WTC11 (cell line): ENCODE data around the gene CEP72. TPM values are rescaled to one million over a fixed set of nuclear protein-coding genes. Genes with fewer than 3 reads are reported as not detected.

ENCODE experiments used
- ATAC-seq: fragments of 200-7000 bp; cut with Tn5 transposase; 2 replicates; pipeline ENCODE4 v1.10.0; 2021; ENCODE audit warnings: mild to moderate bottlenecking, moderate library complexity
- CTCF ChIA-PET: fragments of 300-600 bp; sonication (Branson Sonifier 250); formaldehyde crosslinking; loops from one replicate; lab custom pipeline; 2021; ENCODE audit warnings: antibody characterized with exemption; lab: Charles Lee
- POLR2A ChIA-PET: fragments of 350-600 bp; sonication (Branson Sonifier 250); formaldehyde crosslinking; loops from one replicate; lab custom pipeline; 2021; ENCODE audit warnings: antibody characterized with exemption; lab: Charles Lee
- DNase-seq: peaks from one replicate; pipeline ENCODE4 v3.0.0; 2021; ENCODE audit warnings: low spot score
- H3K27ac Mint-ChIP-seq: 2 replicates; pipeline ENCODE4 v1.8.0; 2021; ENCODE audit warnings: mixed read lengths
- H3K27me3 Mint-ChIP-seq: 2 replicates; pipeline ENCODE4 v1.8.0; 2021; ENCODE audit warnings: low read depth, mild to moderate bottlenecking, moderate library complexity, mixed read lengths
- H3K36me3 Mint-ChIP-seq: 2 replicates; pipeline ENCODE4 v1.8.0; 2021; ENCODE audit warnings: mixed read lengths
- H3K4me1 Mint-ChIP-seq: 2 replicates; pipeline ENCODE4 v1.8.0; 2022; ENCODE audit warnings: mixed read lengths
- H3K4me3 Mint-ChIP-seq: 2 replicates; pipeline ENCODE4 v1.8.0; 2021; ENCODE audit warnings: mild to moderate bottlenecking, moderate library complexity, mixed read lengths
- H3K9me3 Mint-ChIP-seq: 2 replicates; pipeline ENCODE4 v1.8.0; 2021; ENCODE audit warnings: mixed read lengths
- CREM ChIP-seq: sonication (generic); formaldehyde crosslinking; IDR thresholded peaks from 2 replicates; pipeline ENCODE4 v1.8.1; 2022; ENCODE audit warnings: mild to moderate bottlenecking, missing genetic modification reagents, moderate library complexity
- E2F1 ChIP-seq: sonication (generic); formaldehyde crosslinking; IDR thresholded peaks from 2 replicates; pipeline ENCODE4 v1.8.0; 2022; ENCODE audit warnings: mild to moderate bottlenecking, missing genetic modification reagents
- ELF4 ChIP-seq: sonication (generic); formaldehyde crosslinking; IDR thresholded peaks from 2 replicates; pipeline ENCODE4 v1.8.1; 2022; ENCODE audit warnings: low read depth, mild to moderate bottlenecking, moderate library complexity, missing genetic modification reagents
- FOXP1 ChIP-seq: sonication (generic); formaldehyde crosslinking; IDR thresholded peaks from 2 replicates; pipeline ENCODE4 v1.8.0; 2022; ENCODE audit warnings: missing genetic modification reagents, mild to moderate bottlenecking, moderate library complexity, borderline replicate concordance
- FOXP4 ChIP-seq: sonication (generic); formaldehyde crosslinking; IDR thresholded peaks from 2 replicates; pipeline ENCODE4 v1.8.0; 2022; ENCODE audit warnings: mild to moderate bottlenecking, missing genetic modification reagents
- NFATC4 ChIP-seq: fragments of 250-450 bp; sonication (Bioruptor Pico); IDR thresholded peaks from 2 replicates; pipeline ENCODE4 v1.9.0; 2021; ENCODE audit warnings: mild to moderate bottlenecking
- NR1H2 ChIP-seq: sonication (generic); formaldehyde crosslinking; IDR thresholded peaks from 2 replicates; pipeline ENCODE4 v1.9.0; 2021; ENCODE audit warnings: mild to moderate bottlenecking, moderate library complexity, missing genetic modification reagents
- PRRX2 ChIP-seq: fragments of 250-450 bp; sonication (Bioruptor Pico); IDR thresholded peaks from 2 replicates; pipeline ENCODE4 v1.8.0; 2021; ENCODE audit warnings: mild to moderate bottlenecking
- RELA ChIP-seq: sonication (generic); formaldehyde crosslinking; IDR thresholded peaks from 2 replicates; pipeline ENCODE4 v1.8.1; 2022; ENCODE audit warnings: missing genetic modification reagents, mild to moderate bottlenecking, borderline replicate concordance
- TP53 ChIP-seq: sonication (generic); formaldehyde crosslinking; IDR thresholded peaks from 2 replicates; pipeline ENCODE4 v1.8.1; 2023; ENCODE audit warnings: mild to moderate bottlenecking, missing genetic modification reagents
- ZNF317 ChIP-seq: sonication (generic); formaldehyde crosslinking; IDR thresholded peaks from 2 replicates; pipeline ENCODE4 v1.8.1; 2023; ENCODE audit warnings: low read depth, mild to moderate bottlenecking, moderate library complexity, missing genetic modification reagents, borderline replicate concordance
- total RNA-seq: library from RNA; stranded (reverse); gene quantifications from 3 replicates; pipeline ENCODE4 v1.2.3, GENCODE V29; 2021
- TF ChIP-seq, protein P1 (sequence below): sonication (generic); formaldehyde crosslinking; IDR thresholded peaks from 2 replicates; pipeline ENCODE4 v1.8.0; 2022; ENCODE audit warnings: mild to moderate bottlenecking, missing genetic modification reagents
- TF ChIP-seq, protein P2 (sequence below): sonication (generic); formaldehyde crosslinking; IDR thresholded peaks from 2 replicates; pipeline ENCODE4 v1.8.0; 2023; ENCODE audit warnings: mild to moderate bottlenecking, missing genetic modification reagents
- TF ChIP-seq, protein P3 (sequence below): sonication (generic); formaldehyde crosslinking; IDR thresholded peaks from 2 replicates; pipeline ENCODE4 v1.8.1; 2022; ENCODE audit warnings: missing genetic modification reagents, borderline replicate concordance
- TF ChIP-seq, protein P4 (sequence below): fragments of 250-450 bp; sonication (Bioruptor Pico); IDR thresholded peaks from 2 replicates; pipeline ENCODE4 v1.9.0; 2021; ENCODE audit warnings: mild to moderate bottlenecking, borderline replicate concordance
- TF ChIP-seq, protein P5 (sequence below): sonication (generic); formaldehyde crosslinking; conservative IDR thresholded peaks from 2 replicates; pipeline ENCODE4 v1.8.1; 2023; ENCODE audit warnings: mild to moderate bottlenecking, low read depth, missing genetic modification reagents, moderate library complexity

CEP72 gene
- total RNA-seq, 1 experiment from 2014 or later: 26.6 TPM

DNA sequence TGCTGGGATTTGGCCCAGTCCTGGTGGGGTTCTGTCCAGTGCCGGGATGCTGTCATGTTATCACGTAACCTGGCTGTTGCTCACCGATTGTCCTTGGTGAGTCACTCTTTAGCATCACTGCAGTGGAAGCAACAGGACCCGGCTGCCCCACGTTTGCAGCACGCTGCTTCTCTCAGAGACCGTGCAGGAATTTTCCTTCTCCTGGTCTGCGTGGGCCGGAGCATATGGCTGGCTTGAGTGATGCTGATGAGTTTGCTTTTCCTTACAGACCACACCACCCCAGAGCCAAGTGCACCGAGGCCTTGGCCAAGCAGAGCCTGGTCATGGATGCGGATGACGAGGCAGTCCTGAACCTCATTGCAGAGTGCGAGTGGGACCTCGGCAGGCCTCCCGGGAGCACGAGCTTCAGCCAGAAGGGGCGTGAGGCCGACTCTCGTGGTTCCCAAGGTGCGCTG, 21.4 kb downstream of the CEP72 start:
- ATAC-seq (no peak), DNase-seq (no peak)
- Mint-ChIP-seq H3K36me3 (peaks cover 46% of the 10 kb centered on the region), H3K4me1 (no peaks in the 10 kb centered on the region), H3K27me3 (no peaks in the 10 kb centered on the region), H3K9me3 (no peaks in the 10 kb centered on the region), H3K27ac (no peak overlapping the region; the same call in 1 of the 2 replicates), H3K4me3 (no peak overlapping the region)
- ChIA-PET POLR2A (no interaction called here), CTCF (no interaction called here)
- no peak for TF ChIP-seq RELA (CRISPR knock-in tag)
- TF ChIP-seq NR1H2 (CRISPR knock-in tag): no peak
- TF ChIP-seq, protein P1, sequence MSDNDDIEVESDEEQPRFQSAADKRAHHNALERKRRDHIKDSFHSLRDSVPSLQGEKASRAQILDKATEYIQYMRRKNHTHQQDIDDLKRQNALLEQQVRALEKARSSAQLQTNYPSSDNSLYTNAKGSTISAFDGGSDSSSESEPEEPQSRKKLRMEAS (CRISPR knock-in tag): no peak
- TF ChIP-seq, protein P2, sequence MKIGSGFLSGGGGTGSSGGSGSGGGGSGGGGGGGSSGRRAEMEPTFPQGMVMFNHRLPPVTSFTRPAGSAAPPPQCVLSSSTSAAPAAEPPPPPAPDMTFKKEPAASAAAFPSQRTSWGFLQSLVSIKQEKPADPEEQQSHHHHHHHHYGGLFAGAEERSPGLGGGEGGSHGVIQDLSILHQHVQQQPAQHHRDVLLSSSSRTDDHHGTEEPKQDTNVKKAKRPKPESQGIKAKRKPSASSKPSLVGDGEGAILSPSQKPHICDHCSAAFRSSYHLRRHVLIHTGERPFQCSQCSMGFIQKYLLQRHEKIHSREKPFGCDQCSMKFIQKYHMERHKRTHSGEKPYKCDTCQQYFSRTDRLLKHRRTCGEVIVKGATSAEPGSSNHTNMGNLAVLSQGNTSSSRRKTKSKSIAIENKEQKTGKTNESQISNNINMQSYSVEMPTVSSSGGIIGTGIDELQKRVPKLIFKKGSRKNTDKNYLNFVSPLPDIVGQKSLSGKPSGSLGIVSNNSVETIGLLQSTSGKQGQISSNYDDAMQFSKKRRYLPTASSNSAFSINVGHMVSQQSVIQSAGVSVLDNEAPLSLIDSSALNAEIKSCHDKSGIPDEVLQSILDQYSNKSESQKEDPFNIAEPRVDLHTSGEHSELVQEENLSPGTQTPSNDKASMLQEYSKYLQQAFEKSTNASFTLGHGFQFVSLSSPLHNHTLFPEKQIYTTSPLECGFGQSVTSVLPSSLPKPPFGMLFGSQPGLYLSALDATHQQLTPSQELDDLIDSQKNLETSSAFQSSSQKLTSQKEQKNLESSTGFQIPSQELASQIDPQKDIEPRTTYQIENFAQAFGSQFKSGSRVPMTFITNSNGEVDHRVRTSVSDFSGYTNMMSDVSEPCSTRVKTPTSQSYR (CRISPR knock-in tag): no peak
- no peak for TF ChIP-seq CREM (CRISPR knock-in tag)
- TF ChIP-seq FOXP4: no peak
- TF ChIP-seq ZNF317 (CRISPR knock-in tag): no peak
- TF ChIP-seq, protein P3, sequence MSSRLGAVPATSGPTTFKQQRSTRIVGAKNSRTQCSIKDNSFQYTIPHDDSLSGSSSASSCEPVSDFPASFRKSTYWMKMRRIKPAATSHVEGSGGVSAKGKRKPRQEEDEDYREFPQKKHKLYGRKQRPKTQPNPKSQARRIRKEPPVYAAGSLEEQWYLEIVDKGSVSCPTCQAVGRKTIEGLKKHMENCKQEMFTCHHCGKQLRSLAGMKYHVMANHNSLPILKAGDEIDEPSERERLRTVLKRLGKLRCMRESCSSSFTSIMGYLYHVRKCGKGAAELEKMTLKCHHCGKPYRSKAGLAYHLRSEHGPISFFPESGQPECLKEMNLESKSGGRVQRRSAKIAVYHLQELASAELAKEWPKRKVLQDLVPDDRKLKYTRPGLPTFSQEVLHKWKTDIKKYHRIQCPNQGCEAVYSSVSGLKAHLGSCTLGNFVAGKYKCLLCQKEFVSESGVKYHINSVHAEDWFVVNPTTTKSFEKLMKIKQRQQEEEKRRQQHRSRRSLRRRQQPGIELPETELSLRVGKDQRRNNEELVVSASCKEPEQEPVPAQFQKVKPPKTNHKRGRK (CRISPR knock-in tag): no peak
- TF ChIP-seq, protein P4, sequence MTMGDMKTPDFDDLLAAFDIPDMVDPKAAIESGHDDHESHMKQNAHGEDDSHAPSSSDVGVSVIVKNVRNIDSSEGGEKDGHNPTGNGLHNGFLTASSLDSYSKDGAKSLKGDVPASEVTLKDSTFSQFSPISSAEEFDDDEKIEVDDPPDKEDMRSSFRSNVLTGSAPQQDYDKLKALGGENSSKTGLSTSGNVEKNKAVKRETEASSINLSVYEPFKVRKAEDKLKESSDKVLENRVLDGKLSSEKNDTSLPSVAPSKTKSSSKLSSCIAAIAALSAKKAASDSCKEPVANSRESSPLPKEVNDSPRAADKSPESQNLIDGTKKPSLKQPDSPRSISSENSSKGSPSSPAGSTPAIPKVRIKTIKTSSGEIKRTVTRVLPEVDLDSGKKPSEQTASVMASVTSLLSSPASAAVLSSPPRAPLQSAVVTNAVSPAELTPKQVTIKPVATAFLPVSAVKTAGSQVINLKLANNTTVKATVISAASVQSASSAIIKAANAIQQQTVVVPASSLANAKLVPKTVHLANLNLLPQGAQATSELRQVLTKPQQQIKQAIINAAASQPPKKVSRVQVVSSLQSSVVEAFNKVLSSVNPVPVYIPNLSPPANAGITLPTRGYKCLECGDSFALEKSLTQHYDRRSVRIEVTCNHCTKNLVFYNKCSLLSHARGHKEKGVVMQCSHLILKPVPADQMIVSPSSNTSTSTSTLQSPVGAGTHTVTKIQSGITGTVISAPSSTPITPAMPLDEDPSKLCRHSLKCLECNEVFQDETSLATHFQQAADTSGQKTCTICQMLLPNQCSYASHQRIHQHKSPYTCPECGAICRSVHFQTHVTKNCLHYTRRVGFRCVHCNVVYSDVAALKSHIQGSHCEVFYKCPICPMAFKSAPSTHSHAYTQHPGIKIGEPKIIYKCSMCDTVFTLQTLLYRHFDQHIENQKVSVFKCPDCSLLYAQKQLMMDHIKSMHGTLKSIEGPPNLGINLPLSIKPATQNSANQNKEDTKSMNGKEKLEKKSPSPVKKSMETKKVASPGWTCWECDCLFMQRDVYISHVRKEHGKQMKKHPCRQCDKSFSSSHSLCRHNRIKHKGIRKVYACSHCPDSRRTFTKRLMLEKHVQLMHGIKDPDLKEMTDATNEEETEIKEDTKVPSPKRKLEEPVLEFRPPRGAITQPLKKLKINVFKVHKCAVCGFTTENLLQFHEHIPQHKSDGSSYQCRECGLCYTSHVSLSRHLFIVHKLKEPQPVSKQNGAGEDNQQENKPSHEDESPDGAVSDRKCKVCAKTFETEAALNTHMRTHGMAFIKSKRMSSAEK: no peak

DNA sequence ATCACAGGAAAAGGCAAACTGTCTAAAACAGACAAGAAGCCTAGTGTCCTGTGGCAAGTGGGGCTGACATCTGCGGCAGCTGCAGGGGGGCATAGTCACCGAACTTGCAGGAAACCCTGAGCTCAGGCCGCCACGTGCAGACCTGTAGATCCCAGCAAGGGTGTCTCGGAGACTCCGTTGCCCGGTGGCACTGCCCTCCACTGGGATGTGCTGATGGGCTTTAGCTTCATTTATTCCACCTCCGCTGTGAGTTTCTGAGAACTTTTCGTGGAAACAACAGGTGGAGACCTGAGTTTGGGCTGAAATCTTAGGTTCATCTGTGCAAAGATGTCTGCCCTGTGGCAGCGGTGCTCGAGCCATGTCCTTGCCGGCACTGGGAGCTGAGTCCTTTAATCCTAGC, 22.1 kb downstream of the CEP72 start:
- Mint-ChIP-seq H3K27ac (no peak overlapping the region), H3K27me3 (no peaks in the 10 kb centered on the region), H3K9me3 (no peaks in the 10 kb centered on the region), H3K4me3 (no peak overlapping the region), H3K4me1 (no peaks in the 10 kb centered on the region), H3K36me3 (peaks cover 42% of the 10 kb centered on the region)
- DNase-seq: no peak
- no peak for ATAC-seq
- POLR2A ChIA-PET: no interaction called here
- CTCF ChIA-PET: no interaction called here
- TF ChIP-seq PRRX2 (CRISPR knock-in tag): no peak
- TF ChIP-seq E2F1 (CRISPR knock-in tag): no peak
- TF ChIP-seq TP53 (CRISPR knock-in tag): no peak
- no peak for TF ChIP-seq NFATC4 (CRISPR knock-in tag)
- TF ChIP-seq, protein P5, sequence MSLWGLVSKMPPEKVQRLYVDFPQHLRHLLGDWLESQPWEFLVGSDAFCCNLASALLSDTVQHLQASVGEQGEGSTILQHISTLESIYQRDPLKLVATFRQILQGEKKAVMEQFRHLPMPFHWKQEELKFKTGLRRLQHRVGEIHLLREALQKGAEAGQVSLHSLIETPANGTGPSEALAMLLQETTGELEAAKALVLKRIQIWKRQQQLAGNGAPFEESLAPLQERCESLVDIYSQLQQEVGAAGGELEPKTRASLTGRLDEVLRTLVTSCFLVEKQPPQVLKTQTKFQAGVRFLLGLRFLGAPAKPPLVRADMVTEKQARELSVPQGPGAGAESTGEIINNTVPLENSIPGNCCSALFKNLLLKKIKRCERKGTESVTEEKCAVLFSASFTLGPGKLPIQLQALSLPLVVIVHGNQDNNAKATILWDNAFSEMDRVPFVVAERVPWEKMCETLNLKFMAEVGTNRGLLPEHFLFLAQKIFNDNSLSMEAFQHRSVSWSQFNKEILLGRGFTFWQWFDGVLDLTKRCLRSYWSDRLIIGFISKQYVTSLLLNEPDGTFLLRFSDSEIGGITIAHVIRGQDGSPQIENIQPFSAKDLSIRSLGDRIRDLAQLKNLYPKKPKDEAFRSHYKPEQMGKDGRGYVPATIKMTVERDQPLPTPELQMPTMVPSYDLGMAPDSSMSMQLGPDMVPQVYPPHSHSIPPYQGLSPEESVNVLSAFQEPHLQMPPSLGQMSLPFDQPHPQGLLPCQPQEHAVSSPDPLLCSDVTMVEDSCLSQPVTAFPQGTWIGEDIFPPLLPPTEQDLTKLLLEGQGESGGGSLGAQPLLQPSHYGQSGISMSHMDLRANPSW (CRISPR knock-in tag): no peak
- TF ChIP-seq FOXP1 (CRISPR knock-in tag): no peak
- TF ChIP-seq ELF4 (CRISPR knock-in tag): no peak
- TF ChIP-seq, protein P2 (CRISPR knock-in tag): no peak
